AG04449 (cell line): ENCODE measurements around the gene ZGPAT.

ENCODE experiments used
- CTCF ChIA-PET: fragments of 350-600 bp; formaldehyde crosslinking; extraction: SDS; loops from one replicate; lab custom pipeline; 2021; ENCODE audit warnings: antibody characterized with exemption; lab: Yijun Ruan, JAX
- POLR2A ChIA-PET: fragments of 400-600, 350-600 bp; formaldehyde crosslinking; extraction: SDS; loops from one replicate; lab custom pipeline; 2020; ENCODE audit warnings: antibody characterized with exemption, inconsistent platforms; lab: Yijun Ruan, JAX
- DNase-seq: peaks from one replicate; pipeline ENCODE4 v3.0.0-alpha.2; 2010; ENCODE audit warnings: low read depth, low spot score
- H3K4me3 ChIP-seq: 2 replicates; pipeline ENCODE4 v1.5.1; 2011; ENCODE audit warnings: low read depth, mild to moderate bottlenecking, control low read depth, low read length
- CTCF ChIP-seq: IDR thresholded peaks from one replicate; pipeline ENCODE4 v1.5.1; 2011; ENCODE audit warnings: mild to moderate bottlenecking, moderate library complexity, low read length, control low read depth, inconsistent platforms; ENCODE audit not compliant: insufficient read depth; ENCODE audit errors: missing control alignments

Gene ZGPAT

GRCh38 chr20:63741676-63742380 is 34.0 kb downstream of the ZGPAT start:
- no peak for DNase-seq
- ChIA-PET POLR2A (interaction anchor here (1.0 to 2.3 kb wide), 5 partner anchors 34 to 215 kb away, joined by 3 to 14 read pairs (median 4); partner anchors contain the start of genes ARFRP1, GMEB2, RTEL1 and TPD52L2), CTCF (interaction anchor here (0.6 to 1.7 kb wide), 8 partner anchors 8 to 232 kb away, joined by 3 to 16 read pairs (median 4); partner anchors contain the start of gene TPD52L2)
- no peak for TF ChIP-seq CTCF
- H3K4me3 ChIP-seq, result peak overlapping the region; percentile 75

- no peak overlapping the region for H3K4me3 ChIP-seq
- DNase-seq, result no peak
- ChIA-PET POLR2A (interaction anchor here (2.3 kb wide), 1 partner anchor 35 kb away, joined by 10 read pairs; the partner anchor contains the start of genes ARFRP1 and ZGPAT), CTCF (interaction anchor here (0.6 to 2.2 kb wide), 6 partner anchors 11 to 232 kb away, joined by 3 to 9 read pairs (median 3); no protein-coding TSS in a partner anchor)
- no peak for TF ChIP-seq CTCF
These were observed 34.7 kb downstream of the ZGPAT start for GRCh38 chr20:63742381-63743024.

GRCh38 chr20:63743210-63743970 is 35.6 kb downstream of the ZGPAT start:
- no peak for DNase-seq
- TF ChIP-seq CTCF, result no peak
- ChIA-PET CTCF (interaction anchor here (0.8 to 2.2 kb wide), 4 partner anchors 31 to 231 kb away, joined by 3 to 9 read pairs (median 3); no protein-coding TSS in a partner anchor), POLR2A (no interaction called here)
- no peak overlapping the region for H3K4me3 ChIP-seq

GRCh38 chr20:63744158-63744557 is 36.3 kb downstream of the ZGPAT start:
- no peak for DNase-seq
- CTCF ChIA-PET, result interaction anchor here (2.2 kb wide), 1 partner anchor 31 kb away, joined by 9 read pairs; no protein-coding TSS in a partner anchor
- TF ChIP-seq CTCF, result no peak
- no peak overlapping the region for H3K4me3 ChIP-seq
- POLR2A ChIA-PET, result no interaction called here

- no peak for DNase-seq
- no peak overlapping the region for H3K4me3 ChIP-seq
- no peak for TF ChIP-seq CTCF
- POLR2A ChIA-PET, result interaction anchor here (1.2 kb wide), 1 partner anchor 9 kb away, joined by 3 read pairs; no protein-coding TSS in a partner anchor
- CTCF ChIA-PET, result interaction anchor here (2.2 kb wide), 1 partner anchor 30 kb away, joined by 9 read pairs; no protein-coding TSS in a partner anchor
These were observed 37.0 kb downstream of the ZGPAT start for GRCh38 chr20:63744574-63745423.
